ENCODE measurements around the gene TEX35. TPM values are rescaled to one million over a fixed set of nuclear protein-coding genes. Genes with fewer than 3 reads are reported as not detected.

TEX35 gene
- total RNA-seq, 1 experiment from 2014 or later: not detected

GRCh38 chr1:178533121-178533946 lies 20.4 kb downstream of the TEX35 start:
- Histone ChIP-seq H3K79me2 (ENCODE audit: insufficient read depth, low read length) (no peaks in the 10 kb centered on the region), H3K9me2 (ENCODE audit: insufficient read depth) (no peaks in the 10 kb centered on the region), H3K4me2 (ENCODE audit: low read length) (no peak overlapping the region), H2AFZ (ENCODE audit: low read depth, low read length, poor library complexity, severe bottlenecking) (no peak overlapping the region), H3K9me3 (ENCODE audit: control insufficient read depth in 1 of 2, insufficient read depth in 1 of 2, low read depth in 1 of 2, low read length in 2 of 2) (no peaks in the 10 kb centered on the region), H3K9ac (ENCODE audit: low read length) (no peak overlapping the region), H3K27me3 (ENCODE audit: insufficient read depth, low read length) (no peaks in the 10 kb centered on the region), H3K4me1 (ENCODE audit: control insufficient read depth in 1 of 2, insufficient read depth in 2 of 2, low read length in 2 of 2) (peaks cover 36 to 64% of the 10 kb centered on the region in 2 experiments), H4K20me1 (ENCODE audit: insufficient read depth) (no peaks in the 10 kb centered on the region), H3K4me3 (replicated peaks in 1 of 2; ENCODE audit: low read depth in 1 of 2, low read length in 2 of 2) (no peak overlapping the region), H3K36me3 (ENCODE audit: control insufficient read depth in 1 of 2, insufficient read depth in 2 of 2, low read length in 2 of 2) (no peaks in the 10 kb centered on the region), H3K27ac (ENCODE audit: low read depth, low read length) (no peak overlapping the region)
- POLR2A ChIA-PET: interaction anchor here (0.8 kb wide), 1 partner anchor 223 kb away, joined by 4 read pairs; no protein-coding TSS in a partner anchor
- TF ChIP-seq RAD21 (IDR thresholded peaks at IDR 0.05; ENCODE audit: low read depth) (no peak), YY1 (IDR thresholded peaks at IDR 0.05; ENCODE audit: extremely low read depth, insufficient replicate concordance, low read depth, low read length) (no peak), SRF (IDR thresholded peaks at IDR 0.05; ENCODE audit: low read depth) (no peak), EZH2phosphoT487 (IDR thresholded peaks at IDR 0.05; ENCODE audit: borderline replicate concordance) (no peak), REST (IDR thresholded peaks at IDR 0.05; ENCODE audit: low read depth) (no peak), TCF7L2 (IDR thresholded peaks at IDR 0.05; ENCODE audit: borderline replicate concordance, extremely low read depth, insufficient read depth, insufficient read length) (no peak), CBX3 (IDR thresholded peaks at IDR 0.05; ENCODE audit: low read depth) (no peak), JUND (IDR thresholded peaks at IDR 0.05) (no peak), POLR2A (IDR thresholded peaks at IDR 0.05; ENCODE audit: borderline replicate concordance, extremely low read depth, insufficient read depth, insufficient read length) (no peak), SP1 (IDR thresholded peaks at IDR 0.05; ENCODE audit: low read depth) (no peak), ZNF274 (IDR thresholded peaks at IDR 0.05; ENCODE audit: low read depth, low read length) (no peak), ZFX (IDR thresholded peaks at IDR 0.05) (no peak), EGR1 (IDR thresholded peaks at IDR 0.05; ENCODE audit: low read depth) (no peak), CEBPB (IDR thresholded peaks at IDR 0.05; ENCODE audit: low read depth) (no peak), CTCF (IDR thresholded peaks at IDR 0.05 in 2 of 3, conservative IDR thresholded peaks at IDR 0.05 in 1 of 3; ENCODE audit: borderline replicate concordance in 1 of 3, insufficient read depth in 1 of 3, low read depth in 2 of 3, low read length in 2 of 3) (no peak)
- DNase-seq (ENCODE audit: low read depth, low spot score): no peak
- no TSS peak for BruUV-seq (replicated peaks)
- intact Hi-C loops (cut with micrococcal nuclease): loop anchor here (2.0 to 10.0 kb wide), 5 partner anchors 223 to 1061 kb away; partner anchors contain the start of gene TDRD5
- CTCF ChIA-PET: interaction anchor here (1.1 to 2.5 kb wide), 4 partner anchors 10 to 469 kb away, joined by 3 to 24 read pairs (median 14); no protein-coding TSS in a partner anchor
- RAD21 ChIA-PET (ENCODE audit: low non-redundant PET in 1 of 2, low total read pairs in 2 of 2, uncharacterized antibody in 2 of 2, unreplicated experiment in 2 of 2): interaction anchor here in 1 of 2 experiments (0.7 to 2.3 kb wide), 2 partner anchors 469 kb away, joined by 3 to 5 read pairs; no protein-coding TSS in a partner anchor
- ATAC-seq: no peak
